Liver (tissue), 3 donors: ENCODE results near the gene PPP6R2.

Source experiments
- GABPA ChIP-seq, 2 donors: IDR thresholded peaks in 1 of 2; conservative IDR thresholded peaks in 1 of 2; 2 replicates each; pipeline ENCODE4 v1.6.1; 2016; ENCODE audit warnings: antibody characterized with exemption in 2 of 2, mild to moderate bottlenecking in 1 of 2, moderate library complexity in 1 of 2
- TF ChIP-seq, protein P1 (sequence below): fragments of 150-350 bp; IDR thresholded peaks from 2 replicates; pipeline ENCODE4 v1.5.1; 2017; ENCODE audit warnings: improper control_type of control experiment, low read depth, low read length; ENCODE audit not compliant: missing input control
- donor health status: healthy.
- donor health status: healthy.

DNA sequence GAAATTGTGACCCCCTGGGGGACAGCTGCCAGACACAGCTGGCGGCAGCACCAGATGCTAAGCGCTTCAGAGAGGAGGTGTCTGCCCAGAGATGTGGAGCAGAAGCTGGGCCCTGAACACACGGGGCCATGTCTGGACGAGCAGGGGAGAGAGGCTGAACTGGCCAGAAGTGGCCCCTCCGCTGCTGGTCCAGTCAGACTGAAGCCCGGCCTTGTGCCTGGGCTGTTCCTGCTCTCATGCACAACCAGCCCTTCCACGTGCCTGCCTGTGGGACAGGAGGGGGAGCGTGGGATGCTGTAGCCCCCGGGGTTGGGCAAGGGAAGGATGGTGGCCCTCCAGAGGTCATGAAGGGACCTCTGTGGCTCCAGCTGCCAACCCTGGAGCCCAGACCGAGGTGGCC is 140.0 kb downstream of the PPP6R2 start:
- TF ChIP-seq, protein P1, sequence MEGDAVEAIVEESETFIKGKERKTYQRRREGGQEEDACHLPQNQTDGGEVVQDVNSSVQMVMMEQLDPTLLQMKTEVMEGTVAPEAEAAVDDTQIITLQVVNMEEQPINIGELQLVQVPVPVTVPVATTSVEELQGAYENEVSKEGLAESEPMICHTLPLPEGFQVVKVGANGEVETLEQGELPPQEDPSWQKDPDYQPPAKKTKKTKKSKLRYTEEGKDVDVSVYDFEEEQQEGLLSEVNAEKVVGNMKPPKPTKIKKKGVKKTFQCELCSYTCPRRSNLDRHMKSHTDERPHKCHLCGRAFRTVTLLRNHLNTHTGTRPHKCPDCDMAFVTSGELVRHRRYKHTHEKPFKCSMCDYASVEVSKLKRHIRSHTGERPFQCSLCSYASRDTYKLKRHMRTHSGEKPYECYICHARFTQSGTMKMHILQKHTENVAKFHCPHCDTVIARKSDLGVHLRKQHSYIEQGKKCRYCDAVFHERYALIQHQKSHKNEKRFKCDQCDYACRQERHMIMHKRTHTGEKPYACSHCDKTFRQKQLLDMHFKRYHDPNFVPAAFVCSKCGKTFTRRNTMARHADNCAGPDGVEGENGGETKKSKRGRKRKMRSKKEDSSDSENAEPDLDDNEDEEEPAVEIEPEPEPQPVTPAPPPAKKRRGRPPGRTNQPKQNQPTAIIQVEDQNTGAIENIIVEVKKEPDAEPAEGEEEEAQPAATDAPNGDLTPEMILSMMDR, result no peak
- TF ChIP-seq GABPA (IDR thresholded peaks at IDR 0.05 in 1 of 2, conservative IDR thresholded peaks at IDR 0.05 in 1 of 2), result no peak
